ENCODE measurements around the gene FAM180A.

- TF ChIP-seq CTCF (IDR thresholded peaks at IDR 0.05) (no peak), REST (IDR thresholded peaks at IDR 0.05; ENCODE audit: insufficient read depth in 1 of 2, low read depth in 2 of 2, low read length in 1 of 2) (no peak), POLR2AphosphoS5 (IDR thresholded peaks at IDR 0.05; ENCODE audit: low read depth, low read length) (no peak)
Observed at GRCh38 chr7:135731131-135731530, 17.5 kb downstream of the FAM180A start.

Data from Panc1 (cell line).